Fibroblast of pulmonary artery (primary cell): ENCODE measurements around the gene WDR83.
"Not testable (repeated sequence)": the region's sequence is repeated elsewhere in the genome, so short reads cannot be mapped to it uniquely, and the experiment has no call there.

ENCODE experiments used
- DNase-seq: peaks from one replicate; pipeline ENCODE4 v3.0.0-alpha.2; 2010; ENCODE audit warnings: low read depth
- H3K4me3 ChIP-seq: replicated peaks from 2 replicates; pipeline ENCODE4 v1.5.1; 2011; ENCODE audit warnings: low read depth, mild to moderate bottlenecking, control low read depth, low read length, moderate library complexity
- TF ChIP-seq, protein P1 (sequence below): IDR thresholded peaks from 2 replicates; pipeline ENCODE4 v1.5.1; 2011; ENCODE audit warnings: mild to moderate bottlenecking, control low read depth, low read length, inconsistent platforms; ENCODE audit errors: missing control alignments

WDR83 gene

DNA sequence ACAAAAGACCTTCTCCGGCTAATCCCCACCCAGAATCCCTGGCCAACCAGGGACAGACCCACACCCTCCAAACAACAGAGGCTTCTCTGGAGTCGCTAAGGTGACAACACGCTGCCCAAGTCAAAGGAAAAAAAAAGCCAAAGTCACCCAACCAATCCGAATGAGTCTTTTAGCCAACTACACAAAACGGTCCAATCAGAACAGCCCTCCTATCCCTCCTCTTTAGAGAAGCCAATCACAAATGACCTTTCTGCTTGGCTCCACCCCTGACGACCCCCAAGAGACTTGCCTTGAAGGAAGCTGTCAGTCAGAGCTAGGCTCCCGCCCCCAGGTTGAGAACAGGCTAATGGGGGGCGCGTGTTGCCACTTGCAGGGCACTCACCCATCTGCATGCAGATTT, 36.4 kb downstream of the WDR83 start:
- H3K4me3 ChIP-seq = no peak overlapping the region
- TF ChIP-seq, protein P1, sequence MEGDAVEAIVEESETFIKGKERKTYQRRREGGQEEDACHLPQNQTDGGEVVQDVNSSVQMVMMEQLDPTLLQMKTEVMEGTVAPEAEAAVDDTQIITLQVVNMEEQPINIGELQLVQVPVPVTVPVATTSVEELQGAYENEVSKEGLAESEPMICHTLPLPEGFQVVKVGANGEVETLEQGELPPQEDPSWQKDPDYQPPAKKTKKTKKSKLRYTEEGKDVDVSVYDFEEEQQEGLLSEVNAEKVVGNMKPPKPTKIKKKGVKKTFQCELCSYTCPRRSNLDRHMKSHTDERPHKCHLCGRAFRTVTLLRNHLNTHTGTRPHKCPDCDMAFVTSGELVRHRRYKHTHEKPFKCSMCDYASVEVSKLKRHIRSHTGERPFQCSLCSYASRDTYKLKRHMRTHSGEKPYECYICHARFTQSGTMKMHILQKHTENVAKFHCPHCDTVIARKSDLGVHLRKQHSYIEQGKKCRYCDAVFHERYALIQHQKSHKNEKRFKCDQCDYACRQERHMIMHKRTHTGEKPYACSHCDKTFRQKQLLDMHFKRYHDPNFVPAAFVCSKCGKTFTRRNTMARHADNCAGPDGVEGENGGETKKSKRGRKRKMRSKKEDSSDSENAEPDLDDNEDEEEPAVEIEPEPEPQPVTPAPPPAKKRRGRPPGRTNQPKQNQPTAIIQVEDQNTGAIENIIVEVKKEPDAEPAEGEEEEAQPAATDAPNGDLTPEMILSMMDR = no peak
- DNase-seq = peak; percentile 56

DNA sequence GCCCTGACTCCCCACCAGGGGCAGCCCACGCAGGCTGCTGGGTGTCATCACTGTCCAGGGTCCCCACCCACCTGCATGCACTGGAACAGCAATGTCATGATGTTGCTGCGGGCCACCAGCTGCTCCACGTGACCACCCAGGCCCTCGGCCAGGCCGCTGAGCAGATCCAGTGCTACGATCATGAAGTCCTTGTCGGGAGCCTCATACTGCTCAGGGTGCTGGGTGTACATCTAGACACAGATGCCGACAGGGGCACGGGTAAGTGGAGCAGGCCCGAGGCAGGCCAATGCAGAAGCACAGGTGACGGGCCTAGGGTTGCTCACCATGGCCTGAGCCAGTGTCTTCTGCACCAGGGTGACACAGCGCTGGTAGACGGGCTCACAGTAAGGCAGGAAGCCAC, 38.6 kb downstream of the WDR83 start:
- H3K4me3 ChIP-seq = no peak overlapping the region
- TF ChIP-seq, protein P1 = no peak
- no peak for DNase-seq

DNA sequence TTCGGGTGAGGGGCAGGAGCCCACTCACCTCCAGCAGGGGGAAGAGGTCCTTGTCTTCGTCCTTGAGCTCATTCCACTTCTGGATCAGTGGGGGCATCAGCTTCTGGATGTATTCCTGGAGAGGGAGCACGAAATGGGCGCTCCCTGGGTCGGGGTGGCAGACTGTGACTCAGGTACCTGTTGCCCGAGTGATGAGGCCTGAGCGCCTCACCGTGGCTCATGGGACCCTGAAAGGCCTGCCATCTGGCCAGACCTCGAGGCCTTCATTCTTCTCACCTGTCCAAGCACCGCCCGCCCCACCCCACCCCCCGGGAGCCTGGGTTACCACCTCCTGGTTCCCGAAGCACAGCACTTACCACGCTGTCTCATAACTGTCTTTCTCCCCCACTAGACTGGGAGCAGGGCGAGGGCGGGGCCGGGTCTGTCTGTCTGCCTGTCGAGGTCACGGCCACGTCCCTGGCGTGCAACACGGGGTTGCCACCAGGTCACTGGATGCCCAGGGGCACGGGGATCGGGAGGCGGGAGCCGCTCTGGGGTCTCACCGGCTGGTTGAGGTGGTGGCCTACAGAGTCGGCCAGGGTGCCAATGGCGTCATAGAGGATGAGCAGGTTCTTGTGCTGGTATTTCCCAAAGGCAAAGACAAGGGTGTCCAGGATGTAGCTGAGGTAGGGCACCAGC, 39.2 kb downstream of the WDR83 start:
- TF ChIP-seq, protein P1 = no peak
- H3K4me3 ChIP-seq = no peak overlapping the region
- DNase-seq = no peak

DNA sequence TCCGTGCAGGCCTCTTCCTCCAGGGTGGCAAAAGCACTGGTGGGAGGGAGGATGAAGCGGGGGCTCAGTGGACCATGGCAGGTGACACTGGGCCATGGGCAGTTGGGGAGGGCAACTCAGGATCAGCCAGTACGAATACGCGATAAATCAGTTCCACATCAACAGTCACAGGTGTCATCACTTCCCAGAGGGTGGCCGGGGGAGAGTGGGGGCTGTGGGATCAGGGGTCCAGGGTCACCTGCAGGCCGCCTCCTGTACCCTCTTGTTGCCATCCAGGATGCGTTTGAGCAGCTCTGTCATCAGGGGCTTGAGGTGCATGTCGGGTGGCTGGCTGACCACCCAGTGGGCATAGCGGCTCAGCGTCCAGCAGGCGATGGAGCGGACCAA, 39.7 kb downstream of the WDR83 start:
- no peak overlapping the region for H3K4me3 ChIP-seq
- TF ChIP-seq, protein P1 = no peak
- no peak for DNase-seq

DNA sequence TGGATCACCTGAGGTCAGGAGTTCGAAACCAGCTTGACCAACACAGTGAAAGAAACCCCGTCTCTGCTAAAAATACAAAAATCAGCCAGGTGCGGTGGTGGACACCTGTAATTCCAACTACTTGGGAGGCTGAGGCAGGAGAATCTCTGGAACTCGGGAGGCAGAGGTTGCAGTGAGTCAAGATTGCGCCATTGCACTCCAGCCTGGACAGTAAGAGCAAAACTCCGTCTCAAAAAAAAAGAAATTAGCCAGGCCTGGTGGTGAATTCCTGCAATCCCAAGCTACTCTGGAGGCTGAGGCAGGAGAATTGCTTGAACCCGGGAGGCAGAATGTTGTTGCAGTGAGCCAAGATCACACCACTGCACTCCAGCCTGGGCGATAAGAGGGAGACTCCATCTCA, 42.0 kb downstream of the WDR83 start:
- no peak overlapping the region for H3K4me3 ChIP-seq
- no peak for DNase-seq
- TF ChIP-seq, protein P1 = no peak

DNA sequence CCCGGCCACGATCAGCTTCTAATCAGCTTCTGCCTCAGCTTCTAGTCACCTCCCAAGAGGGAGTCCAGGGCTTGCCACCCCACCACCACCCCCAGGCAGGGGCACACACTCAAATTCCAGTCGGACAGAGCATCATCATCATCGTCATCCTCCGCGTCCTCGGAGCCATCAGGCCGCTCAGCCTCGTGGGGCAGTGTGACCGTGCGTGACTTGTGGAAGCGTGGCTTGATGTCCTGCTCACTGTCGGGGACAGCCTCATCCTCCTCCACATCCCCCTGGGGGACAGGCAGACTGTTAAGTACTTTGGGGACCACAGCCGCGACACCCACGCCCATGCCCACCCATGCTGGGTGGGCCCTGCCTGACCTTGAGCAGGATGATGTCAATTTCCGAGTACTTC, 44.6 kb downstream of the WDR83 start:
- TF ChIP-seq, protein P1 = no peak
- DNase-seq = no peak
- no peak overlapping the region for H3K4me3 ChIP-seq

DNA sequence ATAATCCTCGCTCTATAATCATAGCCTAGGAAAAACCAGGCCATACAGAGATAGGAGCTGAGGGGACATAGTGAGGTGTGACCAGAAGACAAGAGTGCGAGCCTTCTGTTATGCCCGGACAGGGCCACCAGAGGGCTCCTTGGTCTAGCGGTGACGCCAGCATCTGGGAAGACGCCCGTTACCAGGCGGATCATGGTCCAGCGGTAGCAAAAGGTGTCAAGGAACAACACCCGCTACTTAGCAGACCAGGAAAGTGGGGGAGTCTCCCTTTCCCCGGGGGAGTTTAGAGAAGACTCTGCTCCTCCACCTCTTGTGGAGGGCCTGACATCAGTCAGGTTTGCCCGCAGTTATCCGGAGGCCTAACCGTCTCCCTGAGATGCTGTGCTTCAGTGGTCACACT, 45.5 kb downstream of the WDR83 start:
- DNase-seq, H3K4me3 ChIP-seq: not testable (repeated sequence)

DNA sequence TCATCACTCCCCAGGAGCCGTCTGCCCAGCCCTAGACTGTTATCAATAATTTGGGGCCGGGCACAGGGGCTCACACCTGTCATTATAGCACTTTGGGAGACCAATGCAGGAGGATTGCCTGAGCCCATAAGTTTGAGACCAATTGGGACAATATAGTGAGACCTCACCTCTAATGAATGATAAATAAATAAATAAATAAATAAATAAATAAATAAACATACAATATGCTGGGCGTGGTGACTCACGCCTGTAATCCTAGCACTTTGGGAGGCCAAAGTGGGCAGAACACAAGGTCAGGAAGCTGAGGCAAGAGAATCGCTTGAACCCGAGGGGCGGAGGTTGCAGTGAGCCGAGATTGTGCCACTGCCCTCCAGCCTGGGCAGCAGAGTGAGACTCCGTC, 46.7 kb downstream of the WDR83 start:
- not testable (repeated sequence) for DNase-seq, H3K4me3 ChIP-seq
